Measurements from ENCODE around the gene ZNF638.

The ZNF638 gene

DNA sequence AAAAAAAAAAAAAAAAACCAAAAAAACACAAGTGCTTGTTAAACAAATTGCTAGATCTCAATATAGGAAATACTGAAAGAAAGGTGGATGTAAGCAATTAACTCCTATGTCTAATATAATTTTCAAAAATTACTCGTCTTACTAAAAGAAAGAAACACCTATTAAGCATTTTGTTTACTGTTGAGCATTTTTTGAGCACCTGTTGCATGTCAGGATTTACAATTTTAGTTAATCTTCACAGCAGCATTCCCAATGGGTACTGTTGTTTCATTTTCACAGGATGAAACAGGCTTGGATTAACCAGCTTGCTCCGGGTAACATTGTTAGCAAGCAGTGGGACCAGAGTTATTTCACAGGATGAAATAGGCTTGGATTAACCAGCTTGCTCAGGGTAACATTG, 4.8 kb downstream of the ZNF638 start:
- Histone ChIP-seq H3K9me3 (no peaks in the 10 kb centered on the region), H3K4me3 (ENCODE audit: low read depth in 1 of 2, low read length in 1 of 2) (no peak overlapping the region), H3K27me3 (no peaks in the 10 kb centered on the region), H3K36me3 (peaks cover 7% of the 10 kb centered on the region), H3K27ac (no peak overlapping the region), H3K4me1 (ENCODE audit: control insufficient read depth in 1 of 2, insufficient read depth in 1 of 2, low read depth in 1 of 2, low read length in 1 of 2) (peaks cover 21 to 25% of the 10 kb centered on the region in 2 experiments)
- TF ChIP-seq, protein P1, sequence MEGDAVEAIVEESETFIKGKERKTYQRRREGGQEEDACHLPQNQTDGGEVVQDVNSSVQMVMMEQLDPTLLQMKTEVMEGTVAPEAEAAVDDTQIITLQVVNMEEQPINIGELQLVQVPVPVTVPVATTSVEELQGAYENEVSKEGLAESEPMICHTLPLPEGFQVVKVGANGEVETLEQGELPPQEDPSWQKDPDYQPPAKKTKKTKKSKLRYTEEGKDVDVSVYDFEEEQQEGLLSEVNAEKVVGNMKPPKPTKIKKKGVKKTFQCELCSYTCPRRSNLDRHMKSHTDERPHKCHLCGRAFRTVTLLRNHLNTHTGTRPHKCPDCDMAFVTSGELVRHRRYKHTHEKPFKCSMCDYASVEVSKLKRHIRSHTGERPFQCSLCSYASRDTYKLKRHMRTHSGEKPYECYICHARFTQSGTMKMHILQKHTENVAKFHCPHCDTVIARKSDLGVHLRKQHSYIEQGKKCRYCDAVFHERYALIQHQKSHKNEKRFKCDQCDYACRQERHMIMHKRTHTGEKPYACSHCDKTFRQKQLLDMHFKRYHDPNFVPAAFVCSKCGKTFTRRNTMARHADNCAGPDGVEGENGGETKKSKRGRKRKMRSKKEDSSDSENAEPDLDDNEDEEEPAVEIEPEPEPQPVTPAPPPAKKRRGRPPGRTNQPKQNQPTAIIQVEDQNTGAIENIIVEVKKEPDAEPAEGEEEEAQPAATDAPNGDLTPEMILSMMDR (IDR thresholded peaks at IDR 0.05): no peak

DNA sequence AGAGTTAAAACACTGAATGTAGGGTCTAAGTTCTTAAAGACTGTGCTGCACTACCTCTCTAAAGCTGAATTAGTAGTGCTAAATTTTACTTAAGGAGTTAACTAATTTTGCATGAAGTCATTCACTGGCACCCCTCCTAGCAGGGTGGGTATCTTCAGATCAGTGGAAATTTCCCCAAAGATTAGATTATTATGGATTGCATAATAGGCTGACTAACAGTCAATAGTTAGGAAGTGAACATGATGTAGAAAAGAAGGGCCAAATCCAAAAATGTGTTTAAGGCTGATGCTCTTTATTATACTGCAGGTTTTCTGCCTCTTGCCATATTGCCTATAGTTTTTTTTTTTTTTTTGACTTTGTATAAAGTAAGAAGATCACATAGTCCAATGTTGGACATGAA, 5.2 kb downstream of the ZNF638 start:
- no peaks in the 10 kb centered on the region for H3K9me3 ChIP-seq
- TF ChIP-seq, protein P1 (IDR thresholded peaks at IDR 0.05): no peak
- H3K4me1 ChIP-seq (ENCODE audit: control insufficient read depth in 1 of 2, insufficient read depth in 1 of 2, low read depth in 1 of 2, low read length in 1 of 2): peaks cover 21 to 25% of the 10 kb centered on the region in 2 experiments
- peaks cover 7% of the 10 kb centered on the region for H3K36me3 ChIP-seq
- H3K4me3 ChIP-seq (ENCODE audit: low read depth in 1 of 2, low read length in 1 of 2): no peak overlapping the region
- H3K27me3 ChIP-seq: no peaks in the 10 kb centered on the region
- H3K27ac ChIP-seq: no peak overlapping the region

DNA sequence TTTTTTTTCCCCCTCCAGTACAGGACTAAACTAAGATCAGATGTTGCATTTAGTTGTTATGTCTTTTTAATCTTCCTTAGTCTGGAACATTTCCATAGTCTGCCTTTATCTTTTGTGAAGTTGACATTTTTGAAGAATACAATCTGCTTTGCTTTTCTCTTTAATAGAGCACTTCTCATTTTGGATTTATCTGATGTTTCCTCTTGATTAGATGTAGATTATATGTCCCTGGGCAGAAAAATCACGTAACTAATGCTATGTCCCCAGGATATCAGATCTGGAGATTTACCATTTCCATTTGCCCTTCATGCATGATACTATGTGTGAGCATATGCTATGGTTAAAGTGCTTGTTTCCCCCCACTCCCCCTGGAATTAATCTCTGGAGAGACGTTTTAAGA, 6.2 kb downstream of the ZNF638 start:
- H3K4me1 ChIP-seq (ENCODE audit: control insufficient read depth in 1 of 2, insufficient read depth in 1 of 2, low read depth in 1 of 2, low read length in 1 of 2): peaks cover 15 to 16% of the 10 kb centered on the region in 2 experiments
- H3K27ac ChIP-seq: peak overlapping the region; percentile 13
- TF ChIP-seq, protein P1 (IDR thresholded peaks at IDR 0.05): no peak
- no peaks in the 10 kb centered on the region for H3K9me3 ChIP-seq
- peaks cover 7% of the 10 kb centered on the region for H3K36me3 ChIP-seq
- no peak overlapping the region for H3K4me3 ChIP-seq (ENCODE audit: low read depth in 1 of 2, low read length in 1 of 2)
- no peaks in the 10 kb centered on the region for H3K27me3 ChIP-seq

DNA sequence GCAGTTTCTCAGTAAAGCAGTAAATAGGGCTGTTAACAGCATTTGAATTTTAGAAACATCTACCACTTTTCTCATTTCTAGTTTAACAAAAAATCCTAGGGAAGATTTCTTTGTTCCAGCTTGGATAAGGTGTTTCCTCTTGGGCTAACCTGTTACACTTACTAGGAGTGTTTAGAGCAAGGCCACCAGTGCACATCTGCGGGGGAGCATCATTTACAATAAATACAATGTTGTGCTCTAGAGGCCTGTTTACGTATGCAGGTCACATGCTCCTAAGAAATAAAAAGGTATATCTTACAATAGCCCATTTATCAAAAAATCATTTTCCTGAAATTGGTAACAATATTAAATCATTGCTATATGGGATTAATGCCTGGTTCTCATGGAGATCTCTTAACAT, 8.1 kb downstream of the ZNF638 start:
- TF ChIP-seq, protein P1 (IDR thresholded peaks at IDR 0.05): no peak
- Histone ChIP-seq H3K4me1 (ENCODE audit: control insufficient read depth in 1 of 2, insufficient read depth in 1 of 2, low read depth in 1 of 2, low read length in 1 of 2) (no peaks in the 10 kb centered on the region), H3K27me3 (no peaks in the 10 kb centered on the region), H3K9me3 (no peaks in the 10 kb centered on the region), H3K27ac (no peak overlapping the region), H3K36me3 (peaks cover 7% of the 10 kb centered on the region), H3K4me3 (ENCODE audit: low read depth in 1 of 2, low read length in 1 of 2) (no peak overlapping the region)

DNA sequence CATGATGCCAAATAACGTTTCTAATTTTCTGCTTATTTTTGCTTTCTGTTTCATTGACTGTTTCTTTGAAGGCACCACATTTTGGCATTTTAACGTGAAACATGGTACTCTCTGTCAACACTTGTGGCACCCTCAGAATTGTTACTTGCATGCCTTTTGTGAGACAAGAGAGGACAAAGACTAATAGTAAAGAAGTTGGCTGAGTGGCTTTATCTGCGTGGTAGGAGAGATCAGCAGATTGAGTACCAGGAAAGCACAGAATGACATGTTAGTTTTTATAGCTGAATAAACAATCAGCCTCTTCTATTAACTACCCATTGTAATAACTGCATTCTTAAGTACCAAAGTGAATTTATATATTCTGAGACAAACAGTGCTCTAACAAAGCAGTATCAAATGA, 8.6 kb downstream of the ZNF638 start:
- no peaks in the 10 kb centered on the region for H3K27me3 ChIP-seq
- no peaks in the 10 kb centered on the region for H3K9me3 ChIP-seq
- peaks cover 7% of the 10 kb centered on the region for H3K36me3 ChIP-seq
- H3K4me3 ChIP-seq (ENCODE audit: low read depth in 1 of 2, low read length in 1 of 2): no peak overlapping the region
- no peak overlapping the region for H3K27ac ChIP-seq
- H3K4me1 ChIP-seq (ENCODE audit: control insufficient read depth in 1 of 2, insufficient read depth in 1 of 2, low read depth in 1 of 2, low read length in 1 of 2): no peaks in the 10 kb centered on the region
- TF ChIP-seq, protein P1 (IDR thresholded peaks at IDR 0.05): no peak

DNA sequence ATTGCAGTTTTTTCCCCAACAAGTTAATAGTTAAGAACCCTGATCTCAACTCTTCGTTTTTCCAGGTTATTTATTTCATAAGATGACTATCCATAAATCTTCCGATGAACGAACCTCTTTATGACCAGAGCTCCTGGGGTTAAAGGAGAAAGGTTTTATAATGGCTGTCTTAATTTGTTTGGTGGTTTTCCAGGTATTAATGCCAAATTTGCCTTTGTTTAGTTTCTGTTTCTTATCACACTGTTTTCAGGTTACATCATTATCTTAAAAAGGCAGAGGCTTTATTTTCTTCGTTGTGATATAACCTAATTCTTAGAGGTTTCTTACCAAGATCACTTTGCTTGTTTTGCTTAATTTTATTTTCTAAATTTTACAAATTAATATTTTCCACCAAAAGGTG, 10.1 kb downstream of the ZNF638 start:
- Histone ChIP-seq H3K9me3 (no peaks in the 10 kb centered on the region), H3K4me3 (ENCODE audit: low read depth in 1 of 2, low read length in 1 of 2) (no peak overlapping the region), H3K27ac (no peak overlapping the region), H3K4me1 (ENCODE audit: control insufficient read depth in 1 of 2, insufficient read depth in 1 of 2, low read depth in 1 of 2, low read length in 1 of 2) (no peaks in the 10 kb centered on the region), H3K27me3 (no peaks in the 10 kb centered on the region), H3K36me3 (no peaks in the 10 kb centered on the region)
- TF ChIP-seq, protein P1 (IDR thresholded peaks at IDR 0.05): no peak
